Putamen (tissue), 1 donor: Measurements from ENCODE around the gene GPR35.
"Not testable (repeated sequence)": the region's sequence is repeated elsewhere in the genome, so short reads cannot be mapped to it uniquely, and the experiment has no call there.

Experiments used
- DNase-seq: peaks from one replicate; pipeline ENCODE4 v3.0.0-alpha.2; 2016; ENCODE audit warnings: low spot score

The GPR35 gene

GRCh38 chr2:240655931-240656886 lies 30.9 kb downstream of the GPR35 start:
- DNase-seq: no peak

GRCh38 chr2:240659883-240660282 lies 34.6 kb downstream of the GPR35 start:
- not testable (repeated sequence) for DNase-seq

GRCh38 chr2:240662681-240663080 lies 37.4 kb downstream of the GPR35 start:
- DNase-seq: no peak

- DNase-seq: no peak
Measured at GRCh38 chr2:240663546-240664190, 38.4 kb downstream of the GPR35 start.

- DNase-seq: no peak
Measured at GRCh38 chr2:240664622-240665021, 39.3 kb downstream of the GPR35 start.

GRCh38 chr2:240670402-240670801 lies 45.1 kb downstream of the GPR35 start:
- DNase-seq: no peak

GRCh38 chr2:240670950-240671349 lies 45.7 kb downstream of the GPR35 start:
- no peak for DNase-seq

- no peak for DNase-seq
Measured at GRCh38 chr2:240672076-240672700, 46.9 kb downstream of the GPR35 start.

GRCh38 chr2:240672701-240673190 lies 47.5 kb downstream of the GPR35 start:
- no peak for DNase-seq

- DNase-seq: not testable (repeated sequence)
Measured at GRCh38 chr2:240674461-240675184, 49.3 kb downstream of the GPR35 start.

GRCh38 chr2:240675345-240675744 lies 50.1 kb downstream of the GPR35 start:
- not testable (repeated sequence) for DNase-seq

GRCh38 chr2:240678043-240678442 lies 52.8 kb downstream of the GPR35 start:
- DNase-seq: not testable (repeated sequence)

GRCh38 chr2:240678909-240679308 lies 53.6 kb downstream of the GPR35 start:
- DNase-seq: not testable (repeated sequence)

GRCh38 chr2:240680185-240680584 lies 54.9 kb downstream of the GPR35 start:
- DNase-seq: not testable (repeated sequence)
